MCF 10A (cell line): Measurements from ENCODE around the gene FNIP2. TPM values are rescaled to one million over a fixed set of nuclear protein-coding genes. Genes with fewer than 3 reads are reported as not detected.

Experiments
- BruUV-seq: library from RNA; stranded (reverse); fragments of 400-500 nt; replicated peaks from 2 replicates; lab custom pipeline; 2021; lab: Mats Ljungman, UMichigan
- CTCF ChIA-PET: fragments of 300-600 bp; sonication (Branson Sonifier 250); formaldehyde crosslinking; extraction: SDS; loops from one replicate; lab custom pipeline; 2021; ENCODE audit warnings: antibody characterized with exemption, inconsistent platforms; lab: Yijun Ruan, JAX
- POLR2A ChIA-PET: fragments of 300-600, 350-650 bp; sonication (Branson Sonifier 250); formaldehyde crosslinking; extraction: SDS; loops from one replicate; lab custom pipeline; 2020; ENCODE audit warnings: antibody characterized with exemption, inconsistent platforms; lab: Yijun Ruan, JAX
- DNase-seq: peaks from one replicate; pipeline ENCODE4 v3.0.0-alpha.2; 2018; ENCODE audit not compliant: unreplicated experiment
- H3K27ac Mint-ChIP-seq: one replicate; pipeline ENCODE4 v1.8.0; 2022; ENCODE audit warnings: mild to moderate bottlenecking, low read depth, mixed read lengths; ENCODE audit not compliant: unreplicated experiment
- H3K27me3 Mint-ChIP-seq: one replicate; pipeline ENCODE4 v1.8.0; 2022; ENCODE audit warnings: mixed read lengths; ENCODE audit not compliant: insufficient read depth, unreplicated experiment
- H3K36me3 Mint-ChIP-seq: one replicate; pipeline ENCODE4 v1.8.0; 2022; ENCODE audit warnings: mild to moderate bottlenecking, moderate library complexity, mixed read lengths; ENCODE audit not compliant: insufficient read depth, unreplicated experiment
- H3K4me1 Mint-ChIP-seq: one replicate; pipeline ENCODE4 v1.8.0; 2022; ENCODE audit warnings: mixed read lengths; ENCODE audit not compliant: insufficient read depth, unreplicated experiment
- H3K4me3 Mint-ChIP-seq: one replicate; pipeline ENCODE4 v1.8.0; 2022; ENCODE audit warnings: mild to moderate bottlenecking, moderate library complexity, mixed read lengths; ENCODE audit not compliant: unreplicated experiment
- H3K9me3 Mint-ChIP-seq: one replicate; pipeline ENCODE4 v1.8.0; 2022; ENCODE audit warnings: mixed read lengths; ENCODE audit not compliant: unreplicated experiment
- CTCF ChIP-seq: fragments of 200-600 bp; IDR thresholded peaks from one replicate; pipeline ENCODE4 v1.8.0; 2022; ENCODE audit warnings: antibody characterized with exemption, mild to moderate bottlenecking; ENCODE audit not compliant: unreplicated experiment
- intact Hi-C: fragments of 100-400 bp; cut with micrococcal nuclease; formaldehyde crosslinking; loops from 2 replicates; pipeline ENCODE4 v1.14.1; 2022
- total RNA-seq: library from RNA; stranded (reverse); gene quantifications from 2 replicates; pipeline ENCODE4 v1.2.3, GENCODE V29; 2022

The FNIP2 gene
- total RNA-seq, 1 experiment from 2014 or later: 6.4 TPM

- no peak for TF ChIP-seq CTCF
- H3K27me3 Mint-ChIP-seq: no peaks in the 10 kb centered on the region
- no peak overlapping the region for H3K4me3 Mint-ChIP-seq
- CTCF ChIA-PET: interaction anchor here (0.5 kb wide), 1 partner anchor 25 kb away, joined by 3 read pairs; no protein-coding TSS in a partner anchor
- peaks cover 19% of the 10 kb centered on the region for H3K4me1 Mint-ChIP-seq
- H3K36me3 Mint-ChIP-seq: no peaks in the 10 kb centered on the region
- no peaks in the 10 kb centered on the region for H3K9me3 Mint-ChIP-seq
- POLR2A ChIA-PET: no interaction called here
- BruUV-seq: no TSS peak
- no peak for DNase-seq
- H3K27ac Mint-ChIP-seq: no peak overlapping the region
- intact Hi-C loops: no loop called here
Measured at GRCh38 chr4:158813113-158813512, 44.3 kb downstream of the FNIP2 start.

DNA sequence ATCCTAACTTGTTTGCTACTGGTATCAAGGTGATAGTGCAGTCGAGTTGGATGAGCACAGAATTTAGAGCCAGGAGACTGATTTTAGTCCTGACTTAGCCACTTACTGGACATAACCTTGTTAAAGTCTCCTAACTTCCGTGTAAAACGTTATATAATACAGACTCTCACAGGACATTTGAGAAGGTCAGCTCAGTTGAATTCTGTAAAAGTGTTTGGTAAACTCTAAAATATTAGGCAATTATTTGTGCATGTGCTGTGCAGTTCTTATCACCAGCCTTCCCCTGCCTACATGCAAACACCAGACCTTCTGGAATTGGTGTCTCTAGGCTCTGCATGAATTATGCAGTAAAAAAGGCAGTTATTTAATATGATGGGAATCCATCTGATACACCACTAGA is 45.4 kb downstream of the FNIP2 start:
- Mint-ChIP-seq H3K36me3 (no peaks in the 10 kb centered on the region), H3K27ac (no peak overlapping the region), H3K9me3 (no peaks in the 10 kb centered on the region), H3K4me1 (peaks cover 19% of the 10 kb centered on the region), H3K4me3 (no peak overlapping the region), H3K27me3 (no peaks in the 10 kb centered on the region)
- POLR2A ChIA-PET: no interaction called here
- no TSS peak for BruUV-seq
- TF ChIP-seq CTCF: no peak
- intact Hi-C loops: no loop called here
- CTCF ChIA-PET: interaction anchor here (0.8 to 1.3 kb wide), 2 partner anchors 9 to 43 kb away, joined by 3 read pairs; no protein-coding TSS in a partner anchor
- DNase-seq: no peak

DNA sequence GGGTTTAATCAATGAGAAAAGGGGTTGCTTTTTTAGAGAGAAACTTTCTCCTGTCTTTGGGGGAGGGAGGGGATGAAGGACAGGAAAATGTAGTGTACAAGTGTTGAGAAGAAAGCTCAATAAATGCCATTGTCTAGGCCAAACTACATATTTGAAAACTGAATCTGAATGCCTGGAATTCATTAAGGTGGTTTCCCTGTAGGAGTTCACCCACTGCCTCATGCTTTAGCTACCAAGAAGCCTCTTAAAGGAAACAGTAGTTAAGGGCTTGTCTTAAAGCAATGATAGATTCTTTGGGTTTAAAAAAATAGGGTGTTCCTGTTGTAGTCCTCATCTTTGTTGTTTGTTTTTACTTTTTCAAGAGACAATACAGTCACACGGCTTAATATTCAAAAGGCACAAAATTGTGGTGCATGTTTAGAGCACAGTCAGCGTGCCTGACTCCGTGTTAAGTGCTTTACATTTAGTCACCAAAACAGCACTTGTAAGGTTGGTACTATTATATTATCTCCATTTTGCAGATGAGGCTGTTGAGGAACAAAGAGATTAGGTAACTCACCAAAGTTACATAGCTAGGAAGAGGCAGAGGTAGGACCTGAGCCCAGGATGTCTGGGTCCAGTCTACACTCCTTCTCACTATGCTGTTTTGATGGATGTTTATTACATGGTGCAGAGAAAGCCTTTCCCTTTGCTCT is 46.0 kb downstream of the FNIP2 start:
- no peak overlapping the region for H3K27ac Mint-ChIP-seq
- POLR2A ChIA-PET: interaction anchor here (0.6 kb wide), 1 partner anchor 764 kb away, joined by 3 read pairs; no protein-coding TSS in a partner anchor
- H3K27me3 Mint-ChIP-seq: no peaks in the 10 kb centered on the region
- peaks cover 16% of the 10 kb centered on the region for H3K4me1 Mint-ChIP-seq
- CTCF ChIA-PET: interaction anchor here (0.6 to 1.3 kb wide), 3 partner anchors 9 to 87 kb away, joined by 3 to 4 read pairs (median 3); no protein-coding TSS in a partner anchor
- H3K9me3 Mint-ChIP-seq: no peaks in the 10 kb centered on the region
- DNase-seq: no peak
- TF ChIP-seq CTCF: no peak
- intact Hi-C loops: no loop called here
- BruUV-seq: no TSS peak
- H3K36me3 Mint-ChIP-seq: no peaks in the 10 kb centered on the region
- no peak overlapping the region for H3K4me3 Mint-ChIP-seq

GRCh38 chr4:158816955-158817354 is 48.1 kb downstream of the FNIP2 start:
- no peaks in the 10 kb centered on the region for H3K36me3 Mint-ChIP-seq
- no peaks in the 10 kb centered on the region for H3K27me3 Mint-ChIP-seq
- DNase-seq: no peak
- CTCF ChIA-PET: interaction anchor here (0.6 kb wide), 2 partner anchors 9 to 11 kb away, joined by 3 to 4 read pairs; no protein-coding TSS in a partner anchor
- TF ChIP-seq CTCF: no peak
- H3K4me3 Mint-ChIP-seq: no peak overlapping the region
- BruUV-seq: no TSS peak
- peaks cover 2% of the 10 kb centered on the region for H3K4me1 Mint-ChIP-seq
- H3K9me3 Mint-ChIP-seq: no peaks in the 10 kb centered on the region
- H3K27ac Mint-ChIP-seq: no peak overlapping the region
- POLR2A ChIA-PET: no interaction called here
- intact Hi-C loops: no loop called here
